HCT116 (cell line): ENCODE measurements around the gene PPP1R16B. TPM values are rescaled to one million over a fixed set of nuclear protein-coding genes. Genes with fewer than 3 reads are reported as not detected.

Experiments
- ATAC-seq: fragments of 200-7000 bp; cut with Tn5 transposase; 2 replicates; pipeline ENCODE4 v1.9.1; 2020; ENCODE audit warnings: mild to moderate bottlenecking, moderate library complexity
- BruUV-seq: library from RNA; stranded (reverse); fragments of 400-500 nt; replicated peaks from 2 replicates; lab custom pipeline; 2021; lab: Mats Ljungman, UMichigan
- CTCF ChIA-PET: fragments of 300-600 bp; sonication (Branson Sonifier 250); formaldehyde crosslinking; loops from one replicate; lab custom pipeline; 2021; ENCODE audit warnings: antibody characterized with exemption; lab: Charles Lee
- POLR2A ChIA-PET: fragments of 300-600, 350-600 bp; sonication (Branson Sonifier 250); formaldehyde crosslinking; loops from one replicate; lab custom pipeline; 2021; ENCODE audit warnings: antibody characterized with exemption; lab: Charles Lee
- RAD21 ChIA-PET, 2 experiments: fragments of 300-600 bp; sonication (Branson Sonifier 250); formaldehyde crosslinking; loops; one replicate each; lab custom pipeline; 2023; ENCODE audit warnings: low total read pairs in 2 of 2; ENCODE audit not compliant: uncharacterized antibody in 2 of 2, unreplicated experiment in 2 of 2, low non-redundant PET in 1 of 2; lab: Charles Lee
- DNase-seq: peaks from one replicate; pipeline ENCODE4 v3.0.0-alpha.2; 2010; ENCODE audit warnings: low read depth, low spot score
- H2AFZ ChIP-seq: fragments of 200-600 bp; shearing (Covaris generic), sonication (generic); 2 replicates; pipeline ENCODE4 v1.6.1; 2017; ENCODE audit warnings: low read depth, mixed run types, mixed read lengths, antibody characterized with exemption, low read length; ENCODE audit not compliant: poor library complexity, severe bottlenecking
- H3K27ac ChIP-seq: 2 replicates; pipeline ENCODE4 v1.5.1; 2012; ENCODE audit warnings: low read depth, low read length
- H3K27me3 ChIP-seq: fragments of 200-600 bp; sonication (generic); 2 replicates; pipeline ENCODE4 v1.6.1; 2016; ENCODE audit warnings: mixed run types, low read length, mixed read lengths; ENCODE audit not compliant: insufficient read depth
- H3K36me3 ChIP-seq, 2 experiments: fragments of 200-500 bp in 1 of 2; fragments of 200-600 bp in 1 of 2; sonication (Bioruptor generic) in 1 of 2; sonication (generic) in 1 of 2; 2 replicates each; pipeline versions ENCODE4 v1.5.1 to v1.6.1; 2014 to 2016; ENCODE audit warnings: low read length in 2 of 2, inconsistent platforms in 1 of 2, mixed read lengths in 1 of 2, mixed run types in 1 of 2; ENCODE audit not compliant: insufficient read depth in 2 of 2, control insufficient read depth in 1 of 2
- H3K4me1 ChIP-seq, 2 experiments: fragments of 200-600 bp in 1 of 2; sonication (generic) in 1 of 2; 2 replicates each; pipeline versions ENCODE4 v1.5.1 to v1.6.1; 2012 to 2017; ENCODE audit warnings: low read length in 2 of 2, inconsistent platforms in 1 of 2, mild to moderate bottlenecking in 1 of 2, mixed read lengths in 1 of 2, mixed run types in 1 of 2, moderate library complexity in 1 of 2; ENCODE audit not compliant: insufficient read depth in 2 of 2, control insufficient read depth in 1 of 2
- H3K4me2 ChIP-seq: fragments of 200-600 bp; sonication (generic); 2 replicates; pipeline ENCODE4 v1.6.1; 2017; ENCODE audit warnings: mixed run types, low read length, mixed read lengths
- H3K4me3 ChIP-seq, 2 experiments: fragments of 200-600 bp in 1 of 2; sonication (generic) in 1 of 2; replicated peaks in 1 of 2; 2 replicates each; pipeline ENCODE4 v1.5.1; 2011 to 2016; ENCODE audit warnings: low read length in 2 of 2, control low read depth in 1 of 2, low read depth in 1 of 2, mild to moderate bottlenecking in 1 of 2, mixed read lengths in 1 of 2, mixed run types in 1 of 2
- H3K79me2 ChIP-seq: fragments of 200-600 bp; sonication (generic); 2 replicates; pipeline ENCODE4 v1.6.1; 2017; ENCODE audit warnings: mild to moderate bottlenecking, mixed run types, low read length, moderate library complexity, mixed read lengths; ENCODE audit not compliant: insufficient read depth
- H3K9ac ChIP-seq: fragments of 200-600 bp; sonication (generic); 2 replicates; pipeline ENCODE4 v1.6.1; 2016; ENCODE audit warnings: low read length, mixed read lengths
- H3K9me2 ChIP-seq: fragments of 200-600 bp; sonication (generic), shearing (Covaris generic); 2 replicates; pipeline ENCODE4 v1.6.1; 2017; ENCODE audit warnings: mixed run types, mild to moderate bottlenecking, moderate library complexity; ENCODE audit not compliant: insufficient read depth
- H3K9me3 ChIP-seq, 2 experiments: fragments of 200-500 bp in 1 of 2; fragments of 200-600 bp in 1 of 2; sonication (Bioruptor generic) in 1 of 2; sonication (generic) in 1 of 2; 2 replicates each; pipeline ENCODE4 v1.6.1; 2014 to 2017; ENCODE audit warnings: low read length in 2 of 2, mixed read lengths in 2 of 2, inconsistent platforms in 1 of 2, low read depth in 1 of 2, mild to moderate bottlenecking in 1 of 2, mixed run types in 1 of 2, moderate library complexity in 1 of 2; ENCODE audit not compliant: control insufficient read depth in 1 of 2, insufficient read depth in 1 of 2
- H4K20me1 ChIP-seq: fragments of 200-600 bp; sonication (generic), shearing (Covaris generic); 2 replicates; pipeline ENCODE4 v1.6.1; 2017; ENCODE audit warnings: mixed run types, mild to moderate bottlenecking, moderate library complexity; ENCODE audit not compliant: insufficient read depth
- CBX3 ChIP-seq: IDR thresholded peaks from 2 replicates; pipeline ENCODE4 v1.6.1; 2012; ENCODE audit warnings: low read depth
- ELF1 ChIP-seq: IDR thresholded peaks from 2 replicates; pipeline ENCODE4 v1.6.1; 2012; ENCODE audit warnings: low read depth, borderline replicate concordance
- EZH2 ChIP-seq: fragments of 200-600 bp; sonication (generic); IDR thresholded peaks from 2 replicates; pipeline ENCODE4 v1.6.1; 2017; ENCODE audit warnings: antibody characterized with exemption, mixed run types
- JUND ChIP-seq: IDR thresholded peaks from 2 replicates; pipeline ENCODE4 v1.6.1; 2012
- POLR2A ChIP-seq: IDR thresholded peaks from 2 replicates; pipeline ENCODE4 v1.7.0; 2011; ENCODE audit warnings: borderline replicate concordance; ENCODE audit not compliant: insufficient read depth, insufficient read length; ENCODE audit errors: extremely low read depth
- POLR2AphosphoS5 ChIP-seq: IDR thresholded peaks from 2 replicates; pipeline ENCODE4 v1.6.1; 2011; ENCODE audit warnings: mild to moderate bottlenecking, low read depth, low read length, moderate library complexity
- SIN3A ChIP-seq: IDR thresholded peaks from 2 replicates; pipeline ENCODE4 v1.6.1; 2012; ENCODE audit warnings: low read depth
- SP1 ChIP-seq: IDR thresholded peaks from 2 replicates; pipeline ENCODE4 v1.6.1; 2012; ENCODE audit warnings: low read depth
- SRF ChIP-seq: IDR thresholded peaks from 2 replicates; pipeline ENCODE4 v1.6.1; 2012; ENCODE audit warnings: low read depth
- TCF7L2 ChIP-seq: IDR thresholded peaks from 2 replicates; pipeline ENCODE4 v1.7.0; 2011; ENCODE audit warnings: borderline replicate concordance, inconsistent platforms; ENCODE audit not compliant: insufficient read depth, insufficient read length; ENCODE audit errors: extremely low read depth
- YY1 ChIP-seq: IDR thresholded peaks from 2 replicates; pipeline ENCODE4 v1.6.1; 2011; ENCODE audit warnings: low read length, low read depth, moderate library complexity, mild to moderate bottlenecking; ENCODE audit not compliant: insufficient replicate concordance; ENCODE audit errors: extremely low read depth
- ZFX ChIP-seq: fragments of 450-650 bp; IDR thresholded peaks from 2 replicates; pipeline ENCODE4 v1.6.1; 2017
- ZNF274 ChIP-seq: fragments of 200-500 bp; sonication (Bioruptor generic); IDR thresholded peaks from 2 replicates; pipeline ENCODE4 v1.6.1; 2014; ENCODE audit warnings: mild to moderate bottlenecking, low read depth, low read length, inconsistent platforms
- intact Hi-C: fragments of 100-400 bp; cut with micrococcal nuclease; formaldehyde crosslinking; loops from 2 replicates; pipeline ENCODE4 v1.10.0; 2022
- total RNA-seq: library from RNA; stranded (reverse); gene quantifications from one replicate; pipeline ENCODE4 v1.2.1, GENCODE V29; 2021; ENCODE audit not compliant: unreplicated experiment
- TF ChIP-seq, protein P1 (sequence below): IDR thresholded peaks from 2 replicates; pipeline ENCODE4 v1.6.1; 2012
- TF ChIP-seq, protein P2 (sequence below), 3 experiments: fragments of 200-600 bp in 1 of 3; sonication (generic) in 1 of 3; IDR thresholded peaks in 2 of 3; conservative IDR thresholded peaks in 1 of 3; 2 replicates each; pipeline ENCODE4 v1.5.1; 2012 to 2017; ENCODE audit warnings: low read depth in 2 of 3, low read length in 2 of 3, antibody characterized with exemption in 1 of 3, borderline replicate concordance in 1 of 3, control low read depth in 1 of 3, mild to moderate bottlenecking in 1 of 3, mixed read lengths in 1 of 3, mixed run types in 1 of 3, moderate library complexity in 1 of 3; ENCODE audit not compliant: insufficient read depth in 1 of 3

PPP1R16B gene
- total RNA-seq, 1 experiment from 2014 or later: 0.52 TPM

DNA sequence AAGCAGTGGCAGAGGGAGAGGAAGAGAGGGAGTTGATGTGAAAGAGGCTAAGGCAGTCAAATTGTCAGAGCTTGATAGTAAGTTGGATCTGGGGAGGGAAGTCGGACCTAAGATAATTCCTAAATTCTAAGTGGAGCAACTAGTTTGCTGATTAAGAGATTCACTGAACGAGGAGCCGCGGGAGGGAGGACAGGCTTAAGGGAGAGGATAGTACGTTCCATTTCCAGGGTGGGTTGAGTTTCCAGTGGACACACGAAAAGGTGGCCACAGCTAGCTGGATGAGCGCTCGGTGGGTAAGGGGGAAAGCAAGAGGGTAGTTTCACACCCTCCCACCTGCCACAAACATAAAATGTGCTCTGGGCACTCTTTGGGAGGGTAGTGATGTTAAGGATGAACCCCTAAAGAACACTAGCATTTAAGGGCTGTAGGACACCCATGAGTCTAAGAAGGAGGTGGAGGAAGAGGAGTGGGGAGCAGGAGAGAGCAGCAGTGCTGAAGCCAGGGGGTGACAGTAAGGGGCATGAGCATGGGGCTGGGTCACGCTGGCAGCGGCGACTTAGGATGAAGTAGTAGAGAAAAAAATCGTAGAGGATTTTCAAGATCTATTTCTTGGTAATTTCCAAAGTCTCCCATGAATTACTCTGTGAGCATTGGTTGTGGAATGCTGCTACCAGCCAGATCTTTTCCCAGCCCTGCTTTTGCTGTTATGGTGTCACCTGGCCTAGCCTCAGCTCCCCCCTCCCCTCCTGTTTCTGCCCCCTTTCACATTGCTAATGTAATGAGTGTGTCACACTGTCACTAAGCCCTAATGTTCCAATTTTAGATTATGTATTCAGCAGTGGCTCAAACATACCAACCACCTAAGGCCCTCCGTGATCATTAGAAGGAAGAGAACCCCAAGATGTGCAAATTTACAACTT, 35.9 kb upstream of the PPP1R16B start:
- BruUV-seq: no TSS peak
- H3K4me2 ChIP-seq: no peak overlapping the region
- CTCF ChIA-PET: no interaction called here
- no peak for TF ChIP-seq YY1
- no peak for TF ChIP-seq SP1
- TF ChIP-seq POLR2AphosphoS5: no peak
- no peak for TF ChIP-seq ZNF274
- TF ChIP-seq SRF: no peak
- TF ChIP-seq POLR2A: no peak
- TF ChIP-seq, protein P1, sequence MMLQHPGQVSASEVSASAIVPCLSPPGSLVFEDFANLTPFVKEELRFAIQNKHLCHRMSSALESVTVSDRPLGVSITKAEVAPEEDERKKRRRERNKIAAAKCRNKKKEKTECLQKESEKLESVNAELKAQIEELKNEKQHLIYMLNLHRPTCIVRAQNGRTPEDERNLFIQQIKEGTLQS: no peak
- TF ChIP-seq CBX3: no peak
- TF ChIP-seq TCF7L2: no peak
- TF ChIP-seq EZH2: no peak
- TF ChIP-seq ZFX: no peak
- TF ChIP-seq SIN3A: no peak
- TF ChIP-seq, protein P2, sequence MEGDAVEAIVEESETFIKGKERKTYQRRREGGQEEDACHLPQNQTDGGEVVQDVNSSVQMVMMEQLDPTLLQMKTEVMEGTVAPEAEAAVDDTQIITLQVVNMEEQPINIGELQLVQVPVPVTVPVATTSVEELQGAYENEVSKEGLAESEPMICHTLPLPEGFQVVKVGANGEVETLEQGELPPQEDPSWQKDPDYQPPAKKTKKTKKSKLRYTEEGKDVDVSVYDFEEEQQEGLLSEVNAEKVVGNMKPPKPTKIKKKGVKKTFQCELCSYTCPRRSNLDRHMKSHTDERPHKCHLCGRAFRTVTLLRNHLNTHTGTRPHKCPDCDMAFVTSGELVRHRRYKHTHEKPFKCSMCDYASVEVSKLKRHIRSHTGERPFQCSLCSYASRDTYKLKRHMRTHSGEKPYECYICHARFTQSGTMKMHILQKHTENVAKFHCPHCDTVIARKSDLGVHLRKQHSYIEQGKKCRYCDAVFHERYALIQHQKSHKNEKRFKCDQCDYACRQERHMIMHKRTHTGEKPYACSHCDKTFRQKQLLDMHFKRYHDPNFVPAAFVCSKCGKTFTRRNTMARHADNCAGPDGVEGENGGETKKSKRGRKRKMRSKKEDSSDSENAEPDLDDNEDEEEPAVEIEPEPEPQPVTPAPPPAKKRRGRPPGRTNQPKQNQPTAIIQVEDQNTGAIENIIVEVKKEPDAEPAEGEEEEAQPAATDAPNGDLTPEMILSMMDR (IDR thresholded peaks at IDR 0.05 in 2 of 3, conservative IDR thresholded peaks at IDR 0.05 in 1 of 3; ENCODE audit: borderline replicate concordance in 1 of 3, insufficient read depth in 1 of 3, low read depth in 2 of 3, low read length in 2 of 3): no peak
- TF ChIP-seq JUND: no peak
- TF ChIP-seq ELF1: no peak
- TF ChIP-seq, all 23 proteins: peak for 0
- Histone ChIP-seq H3K4me3 (no peak overlapping the region), H3K9me3 (no peaks in the 10 kb centered on the region), H3K9me2 (no peaks in the 10 kb centered on the region), H3K79me2 (no peaks in the 10 kb centered on the region), H2AFZ (no peak overlapping the region), H3K27ac (no peak overlapping the region), H3K36me3 (peaks cover 56 to 60% of the 10 kb centered on the region in 2 experiments), H3K4me1 (peaks cover 13 to 14% of the 10 kb centered on the region in 2 experiments), H4K20me1 (no peaks in the 10 kb centered on the region), H3K27me3 (no peaks in the 10 kb centered on the region), H3K9ac (no peak overlapping the region)
- ATAC-seq (no peak), DNase-seq (no peak)
- POLR2A ChIA-PET: no interaction called here
- RAD21 ChIA-PET: no interaction called here
- intact Hi-C loops: no loop called here
